Measurements from ENCODE around the gene FER.
"Not testable (repeated sequence)": the region's sequence is repeated elsewhere in the genome, so short reads cannot be mapped to it uniquely, and the experiment has no call there.

Gene FER

GRCh38 chr5:108748401-108749127, 867 bp downstream of the FER start:
- peak; percentile 86 for DNase-seq

DNA sequence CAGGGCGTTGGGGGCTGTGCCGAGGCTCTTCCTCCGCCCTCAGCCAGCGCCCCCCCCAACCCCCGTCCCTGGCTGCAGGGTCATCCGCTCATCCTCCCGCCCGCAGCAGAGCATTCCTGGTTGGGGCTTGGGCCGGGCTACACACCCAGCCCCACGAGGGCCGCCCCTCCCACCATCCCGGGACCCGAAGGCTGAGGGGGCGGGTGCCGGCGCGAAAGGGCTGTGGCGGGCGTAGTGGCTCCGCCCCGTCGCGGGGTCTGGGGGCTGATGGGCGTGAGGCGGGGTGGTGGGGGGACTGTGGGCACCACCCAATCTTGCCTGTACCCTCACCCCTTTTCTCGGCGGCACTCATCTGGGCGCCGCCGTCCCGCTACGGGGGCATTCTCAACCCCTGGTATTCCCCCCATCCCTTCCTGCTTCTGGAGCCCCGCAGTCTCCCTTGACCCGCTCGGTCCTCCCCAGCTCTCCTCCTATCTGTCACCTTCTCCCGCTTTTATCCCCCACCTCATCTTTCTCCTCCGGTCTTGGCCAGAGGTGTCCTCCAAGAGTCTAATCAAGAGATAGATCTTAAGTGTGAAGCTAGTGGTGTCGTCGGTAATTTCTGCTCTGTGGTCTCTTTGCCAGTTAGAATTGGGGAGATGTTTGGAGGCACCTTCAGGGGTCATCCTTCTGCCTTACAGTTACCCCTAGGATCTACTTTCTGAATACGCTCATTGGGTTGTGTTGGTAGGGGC, 1.6 kb downstream of the FER start:
- no peak for DNase-seq

GRCh38 chr5:108753331-108753730, 5.6 kb downstream of the FER start:
- DNase-seq = no peak

DNA sequence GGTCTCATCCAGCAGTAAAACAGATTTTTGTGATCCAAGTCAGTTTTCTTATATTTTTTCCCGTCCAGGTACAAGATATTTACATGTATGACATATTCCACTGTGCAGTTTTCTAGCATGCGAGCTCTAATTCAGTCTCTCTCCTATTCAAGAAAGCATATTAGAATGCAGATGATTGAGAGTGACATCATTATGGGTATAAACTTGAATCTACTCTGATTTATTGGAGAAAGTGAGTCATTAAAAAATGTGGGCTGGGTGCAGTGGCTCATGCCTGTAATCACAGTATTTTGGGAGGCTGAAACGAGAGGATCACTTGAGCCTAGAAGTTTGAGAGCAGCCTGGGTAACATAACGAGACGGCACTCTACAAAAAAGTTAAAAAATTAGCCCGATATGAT, 6.2 kb downstream of the FER start:
- no peak for DNase-seq

DNA sequence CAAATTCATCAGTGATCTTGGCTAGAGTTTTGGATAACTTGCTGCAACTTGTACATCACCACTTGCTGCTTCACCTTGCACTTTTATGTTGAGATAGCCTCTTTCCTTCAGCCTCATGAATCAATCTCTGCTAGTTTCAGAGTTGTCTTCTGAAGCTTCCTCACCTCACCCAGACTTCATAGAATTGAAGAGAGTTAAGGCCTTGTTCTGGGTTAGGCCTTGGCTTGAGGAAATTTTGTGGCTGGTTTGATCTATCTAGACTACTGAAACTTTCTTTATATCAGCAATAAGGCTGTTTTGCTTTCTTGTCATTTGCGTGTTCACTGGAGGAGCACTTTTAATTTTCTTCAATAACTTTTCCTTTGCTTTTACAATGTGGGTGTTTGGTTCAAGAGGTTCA, 12.8 kb downstream of the FER start:
- DNase-seq = no peak

GRCh38 chr5:108762660-108763059, 15.0 kb downstream of the FER start:
- DNase-seq = no peak

GRCh38 chr5:108763222-108763916, 15.7 kb downstream of the FER start:
- no peak for DNase-seq

DNA sequence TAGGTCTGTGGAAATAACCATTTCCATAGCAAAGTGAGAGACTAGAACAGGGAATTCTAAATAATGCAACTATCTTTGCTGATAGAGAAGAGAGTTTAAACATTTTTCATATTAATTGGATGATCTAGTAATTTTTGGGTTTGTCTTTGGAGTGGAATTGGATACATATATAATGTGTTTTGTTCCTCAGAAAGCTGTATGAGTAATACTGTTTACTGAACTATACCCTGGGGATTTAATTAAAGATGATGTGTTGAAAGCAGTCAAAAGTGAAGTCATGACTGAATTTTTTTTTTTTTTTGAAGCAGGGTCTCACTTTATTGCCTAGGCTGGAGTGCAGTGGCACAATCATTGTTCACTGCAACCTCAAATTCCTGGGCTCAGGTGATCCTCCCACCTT, 17.9 kb downstream of the FER start:
- no peak for DNase-seq

GRCh38 chr5:108766916-108767315, 19.2 kb downstream of the FER start:
- DNase-seq = not testable (repeated sequence)

DNA sequence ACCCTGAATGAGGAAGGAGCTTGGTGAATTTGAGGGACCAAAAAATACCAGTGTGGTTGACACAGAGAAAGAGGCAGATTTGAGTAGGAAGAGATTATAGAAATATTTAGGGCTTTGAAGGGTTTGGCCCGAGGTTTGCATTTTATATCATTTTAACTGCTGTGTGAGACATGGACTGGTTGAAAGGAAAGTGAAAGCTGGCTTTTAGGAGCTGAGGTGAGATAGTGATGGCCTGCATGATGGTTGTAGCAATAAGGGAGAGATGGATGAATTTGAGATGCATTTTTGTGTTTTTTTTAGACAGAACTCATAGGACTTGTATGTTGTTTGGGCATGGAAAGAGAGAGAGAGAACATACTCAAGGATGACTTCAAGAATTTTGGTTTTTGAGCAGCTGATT, 21.7 kb downstream of the FER start:
- no peak for DNase-seq

- no peak for DNase-seq
Measured at GRCh38 chr5:108772626-108773025, 24.9 kb downstream of the FER start.

GRCh38 chr5:108773330-108773729, 25.6 kb downstream of the FER start:
- no peak for DNase-seq

DNA sequence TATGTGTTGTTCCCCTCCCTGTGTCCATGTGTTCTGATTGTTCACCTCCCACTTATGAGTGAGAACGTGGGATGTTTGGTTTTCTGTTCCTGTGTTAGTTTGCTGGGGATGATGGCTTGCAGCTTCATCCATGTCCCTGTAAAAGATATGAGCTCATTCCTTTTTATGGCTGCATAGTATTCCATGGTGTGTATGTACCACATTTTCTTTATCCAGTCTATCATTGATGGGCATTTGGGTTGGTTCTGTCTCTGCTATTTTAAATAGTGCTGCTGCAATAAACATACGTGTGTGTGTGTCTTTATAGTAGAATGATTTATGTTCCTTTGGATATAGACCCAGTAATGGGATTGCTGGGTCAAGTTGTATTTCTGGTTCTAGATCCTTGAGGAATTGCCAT, 26.4 kb downstream of the FER start:
- not testable (repeated sequence) for DNase-seq

- DNase-seq = not testable (repeated sequence)
Measured at GRCh38 chr5:108777582-108777981, 29.9 kb downstream of the FER start.

DNA sequence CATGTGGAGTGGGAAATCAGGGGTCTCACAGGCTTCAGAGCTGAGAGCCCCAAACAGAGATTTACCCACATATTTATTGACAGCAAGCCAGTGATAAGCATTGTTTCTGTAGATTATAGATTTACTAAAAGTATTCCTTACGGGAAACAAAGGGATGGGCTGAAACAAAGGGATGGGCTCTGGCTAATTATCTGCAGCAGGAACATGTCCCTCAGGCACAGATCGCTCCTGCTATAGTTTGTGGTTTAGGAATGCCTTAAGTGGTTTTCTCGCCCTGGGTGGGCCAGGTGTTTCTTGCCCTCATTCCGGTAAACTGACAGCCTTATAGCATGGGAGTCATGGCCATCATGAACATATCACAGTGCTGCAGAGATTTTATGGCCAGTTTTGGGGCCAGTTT, 36.9 kb downstream of the FER start:
- not testable (repeated sequence) for DNase-seq

- no peak for DNase-seq
Measured at GRCh38 chr5:108786806-108787483, 39.2 kb downstream of the FER start.

DNA sequence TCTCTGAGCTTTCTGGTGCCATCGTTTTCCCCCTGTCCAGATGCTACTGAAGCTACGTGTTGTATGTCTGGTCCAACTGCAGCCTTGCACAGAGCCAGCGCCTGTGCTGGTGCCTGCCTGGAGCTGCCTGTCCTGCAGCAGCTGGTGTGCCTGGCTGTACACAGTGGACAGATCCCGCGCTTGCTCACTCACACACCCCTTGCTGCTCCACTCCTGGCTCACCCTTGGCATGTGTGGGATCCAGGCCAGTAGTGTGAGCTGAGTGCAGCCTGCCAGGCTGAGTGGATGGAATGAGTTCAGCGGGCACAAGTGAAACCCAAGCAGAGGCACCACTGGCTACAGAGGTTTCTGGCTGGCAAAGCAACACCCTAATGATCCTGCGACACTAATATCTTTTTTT, 40.4 kb downstream of the FER start:
- DNase-seq = no peak

DNA sequence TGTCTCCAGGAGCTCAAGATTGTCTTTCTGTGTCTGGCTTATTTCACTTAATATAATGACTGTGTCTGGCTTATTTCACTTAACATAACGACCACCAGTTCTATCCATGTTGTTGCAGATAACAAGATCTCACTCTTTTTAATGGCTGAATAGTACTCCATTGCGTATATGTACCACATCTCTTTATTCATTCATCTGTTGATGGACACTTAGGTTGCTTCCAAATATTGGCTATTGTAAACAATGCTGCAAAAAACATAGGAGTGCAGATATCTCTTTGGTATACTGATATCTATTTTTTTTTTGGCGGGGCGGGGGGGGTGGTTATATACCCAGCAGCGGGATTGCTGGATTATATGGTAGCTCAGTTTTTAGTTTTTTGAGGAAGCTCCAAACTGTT, 45.5 kb downstream of the FER start:
- no peak for DNase-seq

DNA sequence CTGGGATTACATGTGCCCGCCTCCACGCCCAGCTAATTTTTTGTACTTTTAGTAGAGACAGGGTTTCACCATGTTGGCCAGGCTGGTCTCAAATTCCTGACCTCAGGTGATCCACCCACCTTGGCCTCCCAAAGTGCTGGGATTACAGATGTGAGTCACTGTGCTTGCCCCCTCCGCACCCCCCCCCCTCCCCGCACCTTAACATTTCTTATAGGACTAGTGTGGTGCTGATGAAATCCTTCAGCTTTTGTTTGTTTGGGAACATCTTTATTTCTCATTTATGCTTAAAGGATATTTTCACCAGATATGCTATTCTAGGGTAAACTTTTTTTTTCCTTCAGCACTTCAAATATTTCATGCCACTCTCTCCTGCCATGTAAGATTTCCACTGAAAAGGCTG, 46.7 kb downstream of the FER start:
- DNase-seq = not testable (repeated sequence)

GRCh38 chr5:108797396-108797795, 49.7 kb downstream of the FER start:
- DNase-seq = no peak

GRCh38 chr5:108797986-108798385, 50.3 kb downstream of the FER start:
- DNase-seq = no peak

GRCh38 chr5:108798513-108799265, 51.0 kb downstream of the FER start:
- no peak for DNase-seq

DNA sequence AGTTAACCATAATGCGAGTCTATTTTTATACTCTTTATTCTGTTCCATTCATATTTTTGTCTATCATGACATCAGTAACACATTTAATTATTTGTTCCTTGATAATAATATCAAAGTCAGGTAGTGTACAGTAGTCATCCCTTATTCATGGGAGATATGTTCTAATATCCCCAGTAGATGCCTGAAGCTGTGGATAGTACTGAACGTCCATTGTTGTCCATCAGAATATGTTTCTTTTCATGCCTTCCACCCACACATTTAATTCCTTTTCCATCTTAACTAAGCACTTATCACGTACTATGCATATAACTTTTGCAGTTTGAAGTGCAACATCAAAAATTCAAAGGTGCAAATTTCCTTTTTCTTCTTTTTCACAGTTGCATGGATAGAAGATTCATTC, 53.6 kb downstream of the FER start:
- DNase-seq = no peak

Measured in NCI-H187 treated with DMSO at 0.1 percent for 48 hours (cell line).